Caki2 (cell line): ENCODE data around the gene GABRG3. TPM values are rescaled to one million over a fixed set of nuclear protein-coding genes. Genes with fewer than 3 reads are reported as not detected.
"Not testable (repeated sequence)": the region's sequence is repeated elsewhere in the genome, so short reads cannot be mapped to it uniquely, and the experiment has no call there.

Experiments
- DNase-seq: peaks from one replicate; pipeline ENCODE4 v3.0.0-alpha.2; 2015; ENCODE audit warnings: low read depth
- in situ Hi-C: cut with HindIII; loops from 2 replicates; pipeline ENCODE4 v1.10.0; 2016; ENCODE audit warnings: low sequenced_read_pairs, low pct_unique_long_range_greater_than_20kb, mixed read lengths
- total RNA-seq: library from RNA; depleted of rRNA; stranded (reverse); fragments of >200 nt; shearing (Covaris generic); gene quantifications from 2 replicates; pipeline ENCODE4 v1.2.3, GENCODE V29; 2014; ENCODE audit warnings: low replicate concordance

GABRG3 gene
- total RNA-seq, 1 experiment from 2014 or later, result 0.10 TPM

DNA sequence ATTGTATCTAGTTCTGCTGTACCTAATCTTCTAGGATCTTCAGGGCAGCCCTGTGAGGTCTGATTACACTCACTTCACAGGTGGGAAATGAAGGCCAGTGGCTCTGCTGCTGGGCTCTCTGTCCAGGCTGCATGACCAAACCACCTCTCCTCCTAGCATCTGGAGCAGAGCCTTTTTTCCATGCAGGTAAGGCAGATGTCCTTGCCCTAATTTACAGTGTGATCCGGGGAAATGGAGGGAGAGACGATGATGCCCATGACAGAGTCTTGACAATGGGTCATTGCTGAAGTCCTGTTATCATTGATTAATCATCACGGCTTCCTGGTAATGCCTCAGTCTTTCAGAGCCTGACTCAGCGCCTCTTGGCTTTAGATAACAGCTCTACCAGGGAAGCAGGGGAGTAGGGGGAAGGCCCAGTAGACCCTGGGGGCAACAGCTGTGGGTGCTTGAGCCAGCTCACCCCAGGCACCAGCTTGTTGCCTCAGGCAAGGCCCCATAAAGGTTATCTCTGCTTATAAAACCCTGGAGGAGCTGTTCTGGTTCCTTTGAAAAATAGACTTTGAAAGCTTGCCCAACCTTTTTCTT lies 153.4 kb downstream of the GABRG3 start:
- in situ Hi-C loops, result no loop called here
- peak; percentile 27 for DNase-seq

GRCh38 chr15:27125185-27125584 lies 154.2 kb downstream of the GABRG3 start:
- in situ Hi-C loops, result no loop called here
- no peak for DNase-seq

- in situ Hi-C loops, result no loop called here
- no peak for DNase-seq
These were observed 155.5 kb downstream of the GABRG3 start for GRCh38 chr15:27126449-27126848.

DNA sequence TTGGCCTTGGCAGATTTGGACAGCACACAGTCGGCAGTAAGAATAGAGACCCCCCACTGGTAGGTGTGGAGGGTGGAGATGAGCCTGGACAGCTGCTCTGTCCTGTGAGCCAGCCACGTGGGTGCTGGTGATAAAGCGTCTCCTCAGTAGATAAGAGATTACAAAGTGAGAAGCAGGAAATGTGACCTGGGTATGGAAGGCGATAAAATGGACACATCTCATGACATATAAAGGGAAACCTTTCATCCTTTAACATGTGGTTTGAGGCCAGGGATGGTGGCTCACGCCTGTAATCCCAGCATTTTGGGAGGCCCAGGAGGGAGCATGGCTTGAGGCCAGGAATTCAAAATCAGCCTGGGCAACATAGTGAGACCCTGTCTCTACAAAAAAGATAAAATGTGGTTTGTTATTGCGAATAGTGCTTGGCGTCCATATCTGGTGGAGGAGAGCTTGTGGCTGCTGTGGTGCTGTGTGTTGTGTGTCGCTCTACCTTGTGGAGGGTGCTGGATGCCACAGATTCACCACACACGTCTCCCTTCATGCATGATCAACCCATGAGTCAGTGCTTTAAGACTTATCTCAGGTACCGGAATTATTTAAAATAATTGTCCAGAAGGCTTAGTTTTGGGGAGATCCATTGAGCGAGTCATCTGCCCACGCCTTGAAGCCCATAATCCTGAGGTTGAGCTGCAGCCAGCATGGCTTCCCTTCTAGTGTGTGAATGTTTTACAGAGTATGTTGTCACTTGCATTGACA lies 157.0 kb downstream of the GABRG3 start:
- DNase-seq, result peak; percentile 25
- in situ Hi-C loops, result no loop called here

DNA sequence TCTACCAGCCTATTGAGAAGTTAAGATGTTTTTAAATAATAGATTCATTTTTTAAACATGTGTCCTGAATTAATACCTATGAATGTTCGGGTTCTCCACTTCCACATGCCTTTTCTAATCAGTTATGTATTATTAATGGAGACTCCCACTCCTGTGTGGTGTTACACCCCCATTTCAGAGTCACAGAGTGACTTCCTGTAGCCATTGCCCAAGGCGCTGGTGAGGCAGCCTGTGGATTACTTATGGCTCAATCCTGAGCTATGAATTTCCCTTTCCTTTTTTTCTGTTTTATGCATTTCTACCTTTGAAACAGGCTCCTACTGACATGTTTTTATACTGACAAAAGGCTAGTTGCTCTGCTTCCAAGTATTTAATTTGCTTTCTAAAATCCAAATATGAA lies 162.3 kb downstream of the GABRG3 start:
- in situ Hi-C loops, result no loop called here
- DNase-seq, result no peak

DNA sequence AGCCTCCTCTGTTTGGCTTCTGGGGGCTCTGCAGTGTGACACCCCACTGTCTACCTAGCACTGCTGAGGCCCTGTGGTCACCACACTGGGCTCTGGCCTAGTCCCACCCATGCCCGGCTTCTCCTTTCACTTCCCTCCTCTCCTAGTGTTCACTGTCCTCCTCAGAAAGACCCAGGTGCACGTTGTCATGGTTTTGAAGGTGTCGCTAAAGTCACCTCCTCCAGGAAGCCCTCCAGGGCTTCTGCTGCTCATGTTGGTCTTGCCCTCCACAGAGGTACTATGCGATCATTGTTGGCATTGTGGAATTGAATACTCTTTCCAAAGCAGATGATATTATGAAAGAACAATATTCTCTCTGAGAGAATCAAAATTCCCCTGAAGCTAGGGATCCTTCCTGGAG lies 163.5 kb downstream of the GABRG3 start:
- in situ Hi-C loops, result no loop called here
- DNase-seq, result no peak

GRCh38 chr15:27135151-27135550 lies 164.2 kb downstream of the GABRG3 start:
- no peak for DNase-seq
- in situ Hi-C loops, result no loop called here

DNA sequence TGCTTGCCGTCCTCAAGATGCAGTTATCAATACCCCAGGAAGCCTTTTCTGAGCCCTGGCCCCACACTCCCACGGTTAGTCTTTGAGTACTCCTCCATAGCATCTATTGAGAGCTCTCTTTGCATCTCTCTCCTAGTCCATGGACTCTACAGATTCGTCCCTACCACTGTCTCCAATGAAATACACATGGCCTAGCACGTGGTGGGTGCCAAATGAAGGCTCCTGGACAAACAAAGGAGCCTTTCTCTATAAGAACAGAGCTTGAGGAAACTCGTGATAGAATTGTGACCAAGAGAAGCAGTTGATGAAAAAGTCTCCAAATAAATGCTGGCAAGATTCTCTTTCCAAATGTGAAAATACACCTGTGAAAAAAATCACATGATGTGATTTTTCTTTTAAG lies 166.1 kb downstream of the GABRG3 start:
- no peak for DNase-seq
- in situ Hi-C loops, result no loop called here

GRCh38 chr15:27165590-27165989 lies 194.6 kb downstream of the GABRG3 start:
- DNase-seq, result no peak
- in situ Hi-C loops, result no loop called here

GRCh38 chr15:27166917-27167316 lies 195.9 kb downstream of the GABRG3 start:
- no peak for DNase-seq
- in situ Hi-C loops, result no loop called here

DNA sequence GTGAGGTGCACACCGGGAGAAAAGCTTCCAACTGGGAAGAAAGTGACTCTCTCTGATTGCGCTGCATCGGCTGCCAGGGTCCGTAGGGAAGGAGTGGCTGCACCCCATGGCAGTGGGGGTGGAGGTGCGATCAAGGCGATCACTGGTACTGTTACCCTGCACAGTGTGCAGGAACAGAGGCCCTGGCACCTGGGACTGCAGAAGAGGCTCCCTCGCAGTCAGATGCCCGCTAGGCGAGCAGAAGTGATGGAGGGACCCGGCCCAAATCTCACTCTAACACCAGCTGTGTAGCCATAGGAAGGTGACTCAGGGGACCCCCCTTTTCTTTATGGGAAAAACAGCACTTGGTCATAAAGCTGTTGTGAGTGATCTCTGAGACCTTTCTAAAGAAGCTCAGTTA lies 196.8 kb downstream of the GABRG3 start:
- no peak for DNase-seq
- in situ Hi-C loops, result no loop called here

GRCh38 chr15:27170851-27171250 lies 199.9 kb downstream of the GABRG3 start:
- no peak for DNase-seq
- in situ Hi-C loops, result no loop called here

GRCh38 chr15:27172821-27173220 lies 201.8 kb downstream of the GABRG3 start:
- DNase-seq, result no peak
- in situ Hi-C loops, result no loop called here

DNA sequence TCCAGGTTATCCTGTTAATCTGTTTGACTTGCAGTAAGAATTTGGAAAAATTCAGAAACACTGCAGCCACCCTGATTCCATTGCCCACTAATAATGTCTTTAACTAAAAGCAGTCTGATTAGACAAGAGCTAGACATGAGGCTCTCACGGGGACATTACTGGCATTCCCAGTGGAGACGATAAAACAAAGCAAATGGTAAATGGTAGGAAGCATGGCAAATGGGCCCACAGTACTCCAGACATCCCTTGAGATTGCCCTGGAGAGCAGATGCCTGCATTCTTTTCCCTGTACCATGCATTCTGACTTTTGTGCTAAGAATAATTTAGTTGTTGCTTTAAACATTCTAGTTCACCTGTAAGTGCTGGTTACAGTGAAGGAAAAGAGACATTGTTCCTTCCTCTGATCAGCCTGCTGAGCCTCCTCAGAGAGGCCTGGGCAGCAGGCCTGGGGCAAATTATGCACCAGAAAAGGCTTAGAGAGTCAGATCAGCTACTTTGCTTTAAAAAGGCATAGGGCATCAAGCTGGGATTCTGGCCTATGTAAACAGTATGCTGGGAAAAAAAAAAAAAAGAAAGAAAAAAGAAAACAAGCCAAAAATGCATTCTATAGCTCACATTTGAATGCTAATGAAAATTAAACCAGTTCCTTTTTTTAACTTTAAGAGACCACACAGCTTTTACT lies 204.6 kb downstream of the GABRG3 start:
- in situ Hi-C loops, result no loop called here
- DNase-seq, result no peak

DNA sequence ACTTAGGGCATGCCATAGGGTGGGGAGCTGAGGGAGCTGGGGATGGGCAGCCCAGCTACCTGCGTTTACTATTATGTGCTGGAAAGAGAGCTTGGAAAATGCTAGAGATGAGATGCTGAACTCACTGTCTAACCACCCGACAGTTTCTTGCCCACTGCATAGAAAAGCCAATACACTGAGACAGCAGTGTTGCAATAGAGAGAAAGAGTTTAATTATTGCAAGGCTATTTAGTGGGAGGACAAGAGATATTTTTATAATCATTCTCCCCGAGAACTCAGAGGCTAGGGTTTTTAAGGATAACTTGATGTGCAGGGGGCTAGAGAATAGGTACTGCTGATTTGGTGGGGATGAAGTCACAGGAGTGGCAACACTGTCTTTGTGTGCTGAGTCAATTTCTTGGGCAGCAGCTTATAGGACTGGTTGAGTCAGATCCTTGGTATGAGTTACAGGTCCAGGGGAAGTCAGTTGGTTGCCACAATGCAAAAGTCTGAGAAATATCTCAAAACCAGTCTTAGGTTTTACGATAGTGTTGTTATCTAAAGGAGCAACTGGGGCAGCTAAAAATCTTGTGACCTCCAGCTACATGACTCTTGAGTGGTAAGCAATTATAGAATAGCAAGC lies 205.9 kb downstream of the GABRG3 start:
- no peak for DNase-seq
- in situ Hi-C loops, result no loop called here

- in situ Hi-C loops, result no loop called here
- no peak for DNase-seq
These were observed 208.8 kb downstream of the GABRG3 start for GRCh38 chr15:27179789-27180188.

DNA sequence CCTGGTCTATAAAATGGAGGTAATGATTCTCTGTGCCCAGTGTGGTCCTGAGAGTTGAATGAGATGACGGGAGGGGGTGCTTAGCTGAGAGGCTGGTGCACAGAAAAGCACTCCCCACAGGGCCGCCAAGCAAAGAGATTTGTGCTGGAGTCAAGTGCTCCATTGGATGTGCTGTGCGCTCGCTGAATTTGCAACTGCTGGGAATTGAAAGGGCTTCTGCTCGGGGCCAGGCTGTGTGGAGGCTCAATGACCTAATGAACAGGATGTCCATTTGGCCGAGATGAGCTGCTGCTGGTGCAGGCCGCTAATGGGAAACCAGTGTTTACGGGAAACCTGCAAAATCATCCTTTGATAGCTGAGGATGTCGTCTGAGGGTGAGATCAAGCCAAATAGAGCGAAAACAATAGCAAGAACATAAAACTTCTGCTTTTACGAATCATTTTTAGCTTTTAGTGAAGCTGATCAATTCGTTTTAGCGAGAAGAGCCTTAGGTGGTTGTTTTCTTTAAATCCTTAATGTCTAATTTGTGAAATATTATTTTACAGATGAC lies 211.7 kb downstream of the GABRG3 start:
- DNase-seq, result no peak
- in situ Hi-C loops, result no loop called here

- no peak for DNase-seq
- in situ Hi-C loops, result no loop called here
These were observed 212.2 kb downstream of the GABRG3 start for GRCh38 chr15:27183201-27183600.

DNA sequence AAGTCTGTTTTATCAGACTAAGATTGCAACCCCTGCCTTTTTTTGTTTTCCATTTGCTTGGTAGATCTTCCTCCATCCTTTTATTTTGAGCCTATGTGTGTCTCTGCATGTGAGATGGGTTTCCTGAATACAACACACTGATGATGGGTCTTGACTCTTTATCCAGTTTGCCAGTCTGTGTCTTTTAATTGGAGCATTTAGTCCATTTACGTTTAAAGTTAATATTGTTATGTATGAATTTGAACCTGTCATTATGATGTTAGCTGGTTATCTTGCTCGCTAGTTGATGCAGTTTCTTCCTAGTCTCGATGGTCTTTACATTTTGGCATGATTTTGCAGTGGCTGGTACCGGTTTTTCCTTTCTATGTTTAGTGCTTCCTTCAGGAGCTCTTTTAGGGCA lies 220.5 kb downstream of the GABRG3 start:
- in situ Hi-C loops, DNase-seq: not testable (repeated sequence)
